Measurements from ENCODE around the gene KRTAP1-4.

KRTAP1-4 gene

GRCh38 chr17:40995116-40995515 is 34.9 kb downstream of the KRTAP1-4 start:
- no peak for DNase-seq (ENCODE audit: low read depth)
- no peak for TF ChIP-seq CTCF (IDR thresholded peaks at IDR 0.05; ENCODE audit: control insufficient read depth, insufficient read depth, low read depth, low read length, missing control alignments)
- H3K4me3 ChIP-seq (ENCODE audit: control insufficient read depth, low read depth, low read length), result no peak overlapping the region

DNA sequence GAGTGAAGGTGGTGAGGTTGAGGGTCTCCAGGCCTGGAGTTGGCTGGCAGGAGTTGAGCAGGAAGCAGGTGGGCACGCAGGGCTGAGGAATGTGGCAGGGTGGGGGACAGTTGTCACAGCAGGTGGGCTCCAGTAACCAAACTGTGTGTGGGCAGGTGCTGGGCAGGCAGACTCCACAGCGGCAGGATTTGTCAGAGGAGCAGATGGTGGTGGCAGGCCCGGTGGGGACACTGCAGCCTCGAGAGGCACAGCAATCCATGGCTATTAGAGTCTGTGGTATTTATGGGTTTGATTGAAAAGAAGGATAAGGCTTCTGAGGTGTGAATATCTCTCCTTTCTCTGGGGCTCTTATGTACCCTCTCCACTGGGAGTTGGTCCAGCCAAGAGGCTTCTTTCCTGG is 36.2 kb downstream of the KRTAP1-4 start, which contains the start of gene KRTAP3-3:
Gene KRTAP3-3 (minus strand): TSS at position 326 of the 400 bp plus-strand sequence. CDS start 67 bp downstream, at position 259.
- no peak for DNase-seq (ENCODE audit: low read depth)
- TF ChIP-seq CTCF (IDR thresholded peaks at IDR 0.05; ENCODE audit: control insufficient read depth, insufficient read depth, low read depth, low read length, missing control alignments), result no peak

DNA sequence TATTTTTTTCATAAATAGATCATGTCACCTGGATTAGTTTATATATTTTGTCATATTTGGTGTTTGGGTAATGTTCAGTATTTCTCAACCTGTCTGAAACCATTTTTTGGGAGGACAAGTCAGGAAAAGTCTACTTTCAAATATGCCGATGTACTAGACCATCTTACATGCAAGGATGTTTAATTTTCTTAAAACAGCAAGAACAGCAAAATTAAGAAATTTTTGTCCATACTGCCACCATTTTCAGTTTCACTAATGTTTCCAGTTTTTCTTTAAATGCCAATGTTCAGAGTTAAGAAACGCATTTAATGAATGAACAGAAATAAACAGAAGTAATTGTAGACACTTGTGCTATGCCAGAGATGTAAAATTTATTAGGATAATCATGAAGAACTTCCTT is 36.9 kb downstream of the KRTAP1-4 start:
- no peak for DNase-seq (ENCODE audit: low read depth)
- no peak for TF ChIP-seq CTCF (IDR thresholded peaks at IDR 0.05; ENCODE audit: control insufficient read depth, insufficient read depth, low read depth, low read length, missing control alignments)
- H3K4me3 ChIP-seq (ENCODE audit: control insufficient read depth, low read depth, low read length), result no peak overlapping the region

More for the DNA sequence above, 36.2 kb downstream of the KRTAP1-4 start, which contains the start of gene KRTAP3-3:
- no peak within 1 kb of the TSS for H3K4me3 ChIP-seq (ENCODE audit: control insufficient read depth, low read depth, low read length)

DNA sequence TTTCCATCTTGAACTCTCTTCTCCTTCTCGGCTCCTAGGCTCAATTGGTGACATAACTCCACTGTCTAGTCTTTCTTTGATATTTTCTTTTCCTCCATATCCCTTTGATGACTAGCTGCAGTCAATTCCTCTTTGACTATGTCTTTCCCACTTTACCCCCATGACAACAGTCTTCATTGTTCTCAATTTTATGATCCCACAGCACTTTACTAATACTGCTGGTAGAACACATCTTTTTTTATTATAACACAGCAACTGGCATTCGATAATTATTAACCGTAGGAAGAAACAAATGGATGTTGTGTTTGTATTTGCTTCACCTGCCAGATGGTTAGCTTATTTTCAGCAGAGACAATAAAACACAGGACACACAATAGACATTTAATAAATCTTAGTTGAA is 37.3 kb downstream of the KRTAP1-4 start:
- no peak overlapping the region for H3K4me3 ChIP-seq (ENCODE audit: control insufficient read depth, low read depth, low read length)
- DNase-seq (ENCODE audit: low read depth), result no peak
- TF ChIP-seq CTCF (IDR thresholded peaks at IDR 0.05; ENCODE audit: control insufficient read depth, insufficient read depth, low read depth, low read length, missing control alignments), result no peak

DNA sequence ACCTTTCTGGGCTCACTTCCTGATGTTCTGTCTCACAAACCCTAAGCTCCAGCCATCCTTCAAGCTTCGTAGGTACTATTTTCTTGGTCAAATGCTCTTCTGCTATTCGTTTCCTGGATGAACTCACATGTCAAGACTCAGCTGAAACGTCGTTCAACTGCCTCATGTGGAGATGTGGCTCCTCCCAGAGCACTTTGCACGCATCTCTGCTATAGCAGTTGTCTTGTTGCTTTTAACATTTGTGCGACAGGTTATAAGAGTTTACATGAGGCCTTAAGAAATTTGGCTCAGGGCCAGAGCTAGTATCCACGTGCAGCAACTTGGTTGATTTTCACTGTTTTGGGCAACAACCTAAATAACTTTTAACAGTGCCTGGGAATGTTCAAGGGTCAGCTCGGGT is 43.1 kb downstream of the KRTAP1-4 start:
- no peak for TF ChIP-seq CTCF (IDR thresholded peaks at IDR 0.05; ENCODE audit: control insufficient read depth, insufficient read depth, low read depth, low read length, missing control alignments)
- no peak for DNase-seq (ENCODE audit: low read depth)

DNA sequence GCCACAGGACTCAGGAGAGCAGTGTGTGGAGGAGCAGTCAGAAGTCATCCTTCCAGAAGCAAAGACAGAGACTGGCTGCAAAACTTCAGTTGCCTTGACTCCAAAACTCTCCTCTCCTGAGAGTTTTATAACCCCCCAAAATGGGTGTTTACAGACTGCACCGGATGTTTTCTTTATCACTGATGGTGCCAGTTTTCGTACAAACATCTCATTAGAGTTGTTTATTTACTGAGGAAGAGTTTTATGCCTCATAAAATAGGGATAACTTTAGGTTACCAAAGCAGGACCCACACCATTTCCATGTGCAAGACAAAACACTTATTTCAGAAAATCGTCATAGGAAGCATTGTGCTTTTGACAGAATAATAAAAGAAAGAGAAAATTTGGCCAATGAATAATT is 45.8 kb downstream of the KRTAP1-4 start, which contains the start of gene KRT40:
Gene KRT40 (minus strand): TSS at position 101 of the 400 bp plus-strand sequence. CDS start 53 bp downstream, at position 48.
- H3K4me3 ChIP-seq (ENCODE audit: control insufficient read depth, low read depth, low read length), result no peak within 1 kb of the TSS
- DNase-seq (ENCODE audit: low read depth), result no peak
- no peak for TF ChIP-seq CTCF (IDR thresholded peaks at IDR 0.05; ENCODE audit: control insufficient read depth, insufficient read depth, low read depth, low read length, missing control alignments)

More for the DNA sequence above, 43.1 kb downstream of the KRTAP1-4 start:
- no peak overlapping the region for H3K4me3 ChIP-seq (ENCODE audit: control insufficient read depth, low read depth, low read length)

DNA sequence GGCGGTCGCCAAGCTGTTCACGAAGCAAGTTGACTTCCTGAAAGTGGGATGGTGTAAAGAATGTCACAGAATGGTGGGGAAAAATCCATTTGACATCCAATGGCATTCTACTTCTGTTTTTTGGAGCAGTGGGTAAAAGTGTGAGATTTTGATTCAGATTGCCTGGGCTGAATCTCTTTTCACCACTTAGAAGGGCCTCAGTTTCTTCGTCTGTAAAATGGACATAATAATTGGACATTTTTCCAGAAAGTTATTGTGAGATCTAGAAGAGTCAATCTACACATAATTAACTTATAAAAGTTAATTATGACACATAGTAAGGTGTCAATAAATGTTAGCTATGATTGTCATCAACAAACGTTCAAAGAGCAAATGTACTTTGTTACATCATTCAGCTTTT is 48.9 kb downstream of the KRTAP1-4 start:
- H3K4me3 ChIP-seq (ENCODE audit: control insufficient read depth, low read depth, low read length), result no peak overlapping the region

More for the DNA sequence above, 48.9 kb downstream of the KRTAP1-4 start:
- TF ChIP-seq CTCF (IDR thresholded peaks at IDR 0.05; ENCODE audit: control insufficient read depth, insufficient read depth, low read depth, low read length, missing control alignments), result no peak
- no peak for DNase-seq (ENCODE audit: low read depth)
